ENCODE data around the gene BLOC1S3.

Gene BLOC1S3

GRCh38 chr19:45178262-45179071, at the start of gene BLOC1S3:
TSS of gene BLOC1S3 (plus strand) at chr19:45178784. CDS start at chr19:45179297, 513 bp downstream.
- DNase-seq (ENCODE audit: low spot score): peak; percentile 100

GRCh38 chr19:45128806-45129205, 49.8 kb upstream of the BLOC1S3 start:
- DNase-seq (ENCODE audit: low spot score): no peak

- no peak for DNase-seq (ENCODE audit: low spot score)
These were observed 48.3 kb upstream of the BLOC1S3 start for GRCh38 chr19:45130236-45130635.

- DNase-seq (ENCODE audit: low spot score): no peak
These were observed 47.5 kb upstream of the BLOC1S3 start for GRCh38 chr19:45130888-45131615.

- no peak for DNase-seq (ENCODE audit: low spot score)
These were observed 44.9 kb upstream of the BLOC1S3 start for GRCh38 chr19:45133661-45134060.

- DNase-seq (ENCODE audit: low spot score): no peak
These were observed 43.3 kb upstream of the BLOC1S3 start for GRCh38 chr19:45135176-45135885.

GRCh38 chr19:45136507-45137178, 41.9 kb upstream of the BLOC1S3 start:
- DNase-seq (ENCODE audit: low spot score): no peak

- no peak for DNase-seq (ENCODE audit: low spot score)
These were observed 41.3 kb upstream of the BLOC1S3 start for GRCh38 chr19:45137179-45137761.

- DNase-seq (ENCODE audit: low spot score): no peak
These were observed 40.3 kb upstream of the BLOC1S3 start for GRCh38 chr19:45138303-45138751.

GRCh38 chr19:45139286-45140143, 39.1 kb upstream of the BLOC1S3 start:
- no peak for DNase-seq (ENCODE audit: low spot score)

GRCh38 chr19:45140144-45140503, 38.5 kb upstream of the BLOC1S3 start:
- no peak for DNase-seq (ENCODE audit: low spot score)

- DNase-seq (ENCODE audit: low spot score): no peak
These were observed 38.1 kb upstream of the BLOC1S3 start for GRCh38 chr19:45140533-45140932.

- DNase-seq (ENCODE audit: low spot score): no peak
These were observed 37.2 kb upstream of the BLOC1S3 start for GRCh38 chr19:45141203-45141900.

GRCh38 chr19:45142016-45142725, 36.4 kb upstream of the BLOC1S3 start:
- DNase-seq (ENCODE audit: low spot score): no peak

GRCh38 chr19:45142726-45143110, 35.9 kb upstream of the BLOC1S3 start:
- no peak for DNase-seq (ENCODE audit: low spot score)

GRCh38 chr19:45144431-45145269, 33.9 kb upstream of the BLOC1S3 start:
- DNase-seq (ENCODE audit: low spot score): no peak

- DNase-seq (ENCODE audit: low spot score): no peak
These were observed 33.1 kb upstream of the BLOC1S3 start for GRCh38 chr19:45145270-45146189.

Measured in hematopoietic multipotent progenitor cell treated with erythropoietin and hydrocortisone succinate and interleukin-3 and kit ligand, for 17 days (in vitro differentiated cells).